OCI-LY7 (cell line): ENCODE data around the gene MS4A14.

Source experiments
- CTCF ChIP-seq: fragments of 200-600 bp; sonication (generic); conservative IDR thresholded peaks from 2 replicates; pipeline ENCODE4 v1.5.1; 2014; ENCODE audit warnings: mild to moderate bottlenecking, antibody characterized with exemption, low read length, moderate library complexity, mixed read lengths
- EZH2phosphoT487 ChIP-seq: fragments of 200-600 bp; sonication (generic); IDR thresholded peaks from 2 replicates; pipeline ENCODE4 v1.6.1; 2018; ENCODE audit warnings: low read depth, borderline replicate concordance, mild to moderate bottlenecking, mixed run types, antibody characterized with exemption, low read length, moderate library complexity, mixed read lengths

GRCh38 chr11:60371386-60371785, 24.9 kb upstream of the MS4A14 start:
- TF ChIP-seq CTCF = no peak
- no peak for TF ChIP-seq EZH2phosphoT487
